Measurements from ENCODE around the gene FBXO31. TPM values are rescaled to one million over a fixed set of nuclear protein-coding genes. Genes with fewer than 3 reads are reported as not detected.

The FBXO31 gene
- total and polyA plus RNA-seq, 2 of the 13 experiments (the other 11 are each of a cell fraction or from before 2014, with no cell fraction given) = 92.4 to 101 TPM

DNA sequence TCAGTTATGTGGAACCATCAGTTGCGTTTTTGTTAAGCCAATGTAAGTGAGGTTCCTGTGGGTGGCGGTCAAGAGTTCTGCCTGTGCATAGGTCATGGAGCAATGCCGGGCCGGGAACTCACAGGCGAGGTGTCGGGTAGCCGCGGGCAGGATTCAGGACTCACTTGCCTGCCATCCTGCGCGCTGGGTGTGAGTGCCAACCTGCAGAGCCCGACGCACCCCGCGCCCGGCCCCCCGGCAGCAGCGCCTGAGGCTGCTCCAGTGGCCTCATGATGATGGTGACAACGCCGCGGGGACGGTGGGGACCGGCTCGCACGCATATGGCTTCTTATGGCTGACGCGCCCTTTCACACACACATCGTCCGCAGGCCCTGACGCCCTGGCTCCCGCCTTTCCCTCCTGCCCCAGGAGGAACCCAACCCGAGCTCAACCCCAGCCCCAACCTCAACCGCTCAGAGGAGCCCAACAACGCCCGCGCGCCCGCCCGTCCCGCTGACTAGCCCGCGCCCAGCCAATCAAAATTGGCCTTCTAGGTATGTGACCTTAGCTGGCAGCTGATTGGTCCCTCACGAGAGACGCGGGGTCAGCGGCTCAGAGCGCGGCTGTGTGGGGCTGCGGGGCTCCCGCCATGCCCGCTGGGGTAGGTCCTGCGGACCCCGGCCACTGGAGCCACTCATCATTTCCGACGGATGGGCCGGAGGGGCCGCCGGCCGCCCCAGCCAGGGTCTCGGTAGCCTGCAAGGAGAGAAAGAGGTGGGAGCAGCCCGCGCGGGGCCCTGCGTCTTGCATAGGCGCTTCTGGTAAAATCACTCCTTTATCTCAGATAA is 66.4 kb downstream of the FBXO31 start, which contains the start of gene C16orf95 (continued):
- TF ChIP-seq, protein P1, sequence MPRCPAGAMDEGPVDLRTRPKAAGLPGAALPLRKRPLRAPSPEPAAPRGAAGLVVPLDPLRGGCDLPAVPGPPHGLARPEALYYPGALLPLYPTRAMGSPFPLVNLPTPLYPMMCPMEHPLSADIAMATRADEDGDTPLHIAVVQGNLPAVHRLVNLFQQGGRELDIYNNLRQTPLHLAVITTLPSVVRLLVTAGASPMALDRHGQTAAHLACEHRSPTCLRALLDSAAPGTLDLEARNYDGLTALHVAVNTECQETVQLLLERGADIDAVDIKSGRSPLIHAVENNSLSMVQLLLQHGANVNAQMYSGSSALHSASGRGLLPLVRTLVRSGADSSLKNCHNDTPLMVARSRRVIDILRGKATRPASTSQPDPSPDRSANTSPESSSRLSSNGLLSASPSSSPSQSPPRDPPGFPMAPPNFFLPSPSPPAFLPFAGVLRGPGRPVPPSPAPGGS (CRISPR knock-in tag; IDR thresholded peaks at IDR 0.05) = peak; percentile 54; the same call in 1 of the 2 replicates
- TF ChIP-seq ZNF501 (CRISPR knock-in tag; IDR thresholded peaks at IDR 0.05) (peak; percentile 90), NKX3-1 (CRISPR knock-in tag; IDR thresholded peaks at IDR 0.05) (no peak), KAT7 (CRISPR knock-in tag; IDR thresholded peaks at IDR 0.05; ENCODE audit: borderline replicate concordance) (no peak; the same call in 1 of the 2 replicates), AGO1 (IDR thresholded peaks at IDR 0.05; ENCODE audit: low read depth, low read length, poor library complexity, severe bottlenecking) (peak; percentile 94), ZBTB8A (CRISPR knock-in tag; IDR thresholded peaks at IDR 0.05; ENCODE audit: borderline replicate concordance, low read depth) (0 out of 2 replicates have a peak, but pooled peaks have one; percentile 76), ZNF235 (CRISPR knock-in tag; IDR thresholded peaks at IDR 0.05; ENCODE audit: borderline replicate concordance) (peak; percentile 32; the same call in 1 of the 2 replicates), HDAC1 (CRISPR knock-in tag; IDR thresholded peaks at IDR 0.05) (peak; percentile 91), GFI1 (CRISPR knock-in tag; IDR thresholded peaks at IDR 0.05; ENCODE audit: borderline replicate concordance) (peak; percentile 27; the same call in 1 of the 2 replicates), MED8 (CRISPR knock-in tag; IDR thresholded peaks at IDR 0.05; ENCODE audit: insufficient replicate concordance) (no peak)
- TF ChIP-seq, protein P2, sequence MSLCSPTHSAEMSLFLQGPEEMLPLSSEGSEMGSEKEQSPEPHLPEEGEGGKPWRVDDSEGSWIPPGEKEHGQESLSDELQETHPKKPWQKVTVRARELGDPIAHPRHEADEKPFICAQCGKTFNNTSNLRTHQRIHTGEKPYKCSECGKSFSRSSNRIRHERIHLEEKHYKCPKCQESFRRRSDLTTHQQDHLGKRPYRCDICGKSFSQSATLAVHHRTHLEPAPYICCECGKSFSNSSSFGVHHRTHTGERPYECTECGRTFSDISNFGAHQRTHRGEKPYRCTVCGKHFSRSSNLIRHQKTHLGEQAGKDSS (CRISPR knock-in tag; IDR thresholded peaks at IDR 0.05; ENCODE audit: borderline replicate concordance, low read depth) = peak; percentile 10; the same call in 1 of the 2 replicates
- TF ChIP-seq, protein P3, sequence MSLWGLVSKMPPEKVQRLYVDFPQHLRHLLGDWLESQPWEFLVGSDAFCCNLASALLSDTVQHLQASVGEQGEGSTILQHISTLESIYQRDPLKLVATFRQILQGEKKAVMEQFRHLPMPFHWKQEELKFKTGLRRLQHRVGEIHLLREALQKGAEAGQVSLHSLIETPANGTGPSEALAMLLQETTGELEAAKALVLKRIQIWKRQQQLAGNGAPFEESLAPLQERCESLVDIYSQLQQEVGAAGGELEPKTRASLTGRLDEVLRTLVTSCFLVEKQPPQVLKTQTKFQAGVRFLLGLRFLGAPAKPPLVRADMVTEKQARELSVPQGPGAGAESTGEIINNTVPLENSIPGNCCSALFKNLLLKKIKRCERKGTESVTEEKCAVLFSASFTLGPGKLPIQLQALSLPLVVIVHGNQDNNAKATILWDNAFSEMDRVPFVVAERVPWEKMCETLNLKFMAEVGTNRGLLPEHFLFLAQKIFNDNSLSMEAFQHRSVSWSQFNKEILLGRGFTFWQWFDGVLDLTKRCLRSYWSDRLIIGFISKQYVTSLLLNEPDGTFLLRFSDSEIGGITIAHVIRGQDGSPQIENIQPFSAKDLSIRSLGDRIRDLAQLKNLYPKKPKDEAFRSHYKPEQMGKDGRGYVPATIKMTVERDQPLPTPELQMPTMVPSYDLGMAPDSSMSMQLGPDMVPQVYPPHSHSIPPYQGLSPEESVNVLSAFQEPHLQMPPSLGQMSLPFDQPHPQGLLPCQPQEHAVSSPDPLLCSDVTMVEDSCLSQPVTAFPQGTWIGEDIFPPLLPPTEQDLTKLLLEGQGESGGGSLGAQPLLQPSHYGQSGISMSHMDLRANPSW (CRISPR knock-in tag; IDR thresholded peaks at IDR 0.05; ENCODE audit: borderline replicate concordance) = peak; percentile 67; the same call in 1 of the 2 replicates
- TF ChIP-seq, protein P4, sequence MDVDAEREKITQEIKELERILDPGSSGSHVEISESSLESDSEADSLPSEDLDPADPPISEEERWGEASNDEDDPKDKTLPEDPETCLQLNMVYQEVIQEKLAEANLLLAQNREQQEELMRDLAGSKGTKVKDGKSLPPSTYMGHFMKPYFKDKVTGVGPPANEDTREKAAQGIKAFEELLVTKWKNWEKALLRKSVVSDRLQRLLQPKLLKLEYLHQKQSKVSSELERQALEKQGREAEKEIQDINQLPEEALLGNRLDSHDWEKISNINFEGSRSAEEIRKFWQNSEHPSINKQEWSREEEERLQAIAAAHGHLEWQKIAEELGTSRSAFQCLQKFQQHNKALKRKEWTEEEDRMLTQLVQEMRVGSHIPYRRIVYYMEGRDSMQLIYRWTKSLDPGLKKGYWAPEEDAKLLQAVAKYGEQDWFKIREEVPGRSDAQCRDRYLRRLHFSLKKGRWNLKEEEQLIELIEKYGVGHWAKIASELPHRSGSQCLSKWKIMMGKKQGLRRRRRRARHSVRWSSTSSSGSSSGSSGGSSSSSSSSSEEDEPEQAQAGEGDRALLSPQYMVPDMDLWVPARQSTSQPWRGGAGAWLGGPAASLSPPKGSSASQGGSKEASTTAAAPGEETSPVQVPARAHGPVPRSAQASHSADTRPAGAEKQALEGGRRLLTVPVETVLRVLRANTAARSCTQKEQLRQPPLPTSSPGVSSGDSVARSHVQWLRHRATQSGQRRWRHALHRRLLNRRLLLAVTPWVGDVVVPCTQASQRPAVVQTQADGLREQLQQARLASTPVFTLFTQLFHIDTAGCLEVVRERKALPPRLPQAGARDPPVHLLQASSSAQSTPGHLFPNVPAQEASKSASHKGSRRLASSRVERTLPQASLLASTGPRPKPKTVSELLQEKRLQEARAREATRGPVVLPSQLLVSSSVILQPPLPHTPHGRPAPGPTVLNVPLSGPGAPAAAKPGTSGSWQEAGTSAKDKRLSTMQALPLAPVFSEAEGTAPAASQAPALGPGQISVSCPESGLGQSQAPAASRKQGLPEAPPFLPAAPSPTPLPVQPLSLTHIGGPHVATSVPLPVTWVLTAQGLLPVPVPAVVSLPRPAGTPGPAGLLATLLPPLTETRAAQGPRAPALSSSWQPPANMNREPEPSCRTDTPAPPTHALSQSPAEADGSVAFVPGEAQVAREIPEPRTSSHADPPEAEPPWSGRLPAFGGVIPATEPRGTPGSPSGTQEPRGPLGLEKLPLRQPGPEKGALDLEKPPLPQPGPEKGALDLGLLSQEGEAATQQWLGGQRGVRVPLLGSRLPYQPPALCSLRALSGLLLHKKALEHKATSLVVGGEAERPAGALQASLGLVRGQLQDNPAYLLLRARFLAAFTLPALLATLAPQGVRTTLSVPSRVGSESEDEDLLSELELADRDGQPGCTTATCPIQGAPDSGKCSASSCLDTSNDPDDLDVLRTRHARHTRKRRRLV (CRISPR knock-in tag; IDR thresholded peaks at IDR 0.05) = peak; percentile 59

Data from HepG2 (cell line).